SU-DHL-6 (cell line): ENCODE results near the gene C9orf78.
A peak's percentile ranks its signal among the peaks of the same experiment; 100 is the strongest.

Experiments
- H2AFZ ChIP-seq: fragments of 200-600 bp; sonication (generic); 2 replicates; pipeline ENCODE4 v1.6.1; 2014; ENCODE audit warnings: low read depth, mild to moderate bottlenecking, moderate library complexity, mixed read lengths, antibody characterized with exemption, low read length; ENCODE audit not compliant: severe bottlenecking
- H3F3A ChIP-seq: fragments of 200-600 bp; shearing (Covaris generic); 2 replicates; pipeline ENCODE4 v1.6.0; 2016; ENCODE audit warnings: antibody characterized with exemption, mild to moderate bottlenecking; ENCODE audit not compliant: insufficient read depth
- H3K27ac ChIP-seq: fragments of 200-600 bp; sonication (generic); 2 replicates; pipeline ENCODE4 v1.5.1; 2016; ENCODE audit warnings: low read depth, mild to moderate bottlenecking, low read length, moderate library complexity, mixed read lengths
- H3K27me3 ChIP-seq: fragments of 200-600 bp; sonication (generic), shearing (Covaris generic); 2 replicates; pipeline ENCODE4 v1.6.0; 2014; ENCODE audit warnings: mild to moderate bottlenecking, low read length
- H3K36me3 ChIP-seq: fragments of 200-600 bp; sonication (generic); 2 replicates; pipeline ENCODE4 v1.6.1; 2014; ENCODE audit warnings: mild to moderate bottlenecking, low read length, mixed read lengths
- H3K4me2 ChIP-seq: fragments of 300-600, 200-600 bp; shearing (Covaris generic), sonication (generic); 2 replicates; pipeline ENCODE4 v1.6.0; 2014; ENCODE audit warnings: low read length, low read depth, mild to moderate bottlenecking; ENCODE audit not compliant: poor library complexity, severe bottlenecking
- H3K4me3 ChIP-seq: fragments of 200-600 bp; sonication (generic); 2 replicates; pipeline ENCODE4 v1.5.1; 2014; ENCODE audit warnings: antibody characterized with exemption, low read length, mild to moderate bottlenecking, mixed read lengths; ENCODE audit not compliant: insufficient read depth, poor library complexity, severe bottlenecking
- H3K79me2 ChIP-seq: fragments of 200-600 bp; sonication (generic); 2 replicates; pipeline ENCODE4 v1.6.1; 2014; ENCODE audit warnings: mild to moderate bottlenecking, low read length, moderate library complexity; ENCODE audit not compliant: insufficient read depth
- H3K9ac ChIP-seq: fragments of 200-600 bp; sonication (generic); 2 replicates; pipeline ENCODE4 v1.7.0; 2014; ENCODE audit warnings: mild to moderate bottlenecking, low read length
- H3K9me2 ChIP-seq: fragments of 200-600 bp; sonication (generic); replicated peaks from 2 replicates; pipeline ENCODE4 v1.6.1; 2014; ENCODE audit warnings: low read length; ENCODE audit not compliant: insufficient read depth
- H3K9me3 ChIP-seq: fragments of 200-600 bp; sonication (generic); 2 replicates; pipeline ENCODE4 v1.6.1; 2014; ENCODE audit warnings: low read length, mixed read lengths; ENCODE audit not compliant: insufficient read depth
- H4K20me1 ChIP-seq: fragments of 200-600 bp; sonication (generic); 2 replicates; pipeline ENCODE4 v1.6.1; 2014; ENCODE audit warnings: low read depth, mild to moderate bottlenecking, antibody characterized with exemption, low read length, moderate library complexity, mixed read lengths
- CTCF ChIP-seq: fragments of 200-600 bp; sonication (generic); IDR thresholded peaks from one replicate; pipeline ENCODE4 v1.5.1; 2017; ENCODE audit warnings: antibody characterized with exemption, mild to moderate bottlenecking, low read length, moderate library complexity; ENCODE audit not compliant: insufficient read depth, poor library complexity, severe bottlenecking
- EZH2phosphoT487 ChIP-seq: fragments of 200-600 bp; sonication (generic), shearing (Covaris generic); conservative IDR thresholded peaks from 2 replicates; pipeline ENCODE4 v1.6.1; 2018; ENCODE audit warnings: mild to moderate bottlenecking, antibody characterized with exemption, low read length, moderate library complexity, mixed read lengths

C9orf78 gene

DNA sequence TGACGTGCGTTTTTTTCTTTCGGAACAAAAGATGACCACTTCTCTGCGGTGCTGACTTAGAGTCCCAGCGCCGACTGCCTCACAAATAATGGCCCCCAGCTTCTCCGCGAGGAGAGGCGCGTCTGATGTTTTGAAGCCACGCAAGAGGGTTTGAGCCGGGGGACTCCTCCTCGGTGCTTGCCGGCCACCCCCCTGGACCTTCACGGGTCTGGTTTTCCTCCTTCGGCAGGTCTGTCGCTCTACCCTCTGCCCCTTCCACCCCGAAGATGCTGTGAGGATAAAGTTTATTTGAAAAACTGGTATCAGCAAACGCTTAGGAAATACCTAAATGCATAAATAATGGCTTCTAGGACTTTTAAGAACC is 767 bp upstream of the C9orf78 start:
- Histone ChIP-seq H3K4me2 (peak overlapping the region; percentile 95), H3K9ac (peak overlapping the region; percentile 75), H3K4me3 (peak overlapping the region; percentile 86), H3K9me2 (no peaks in the 10 kb centered on the region), H3K9me3 (no peaks in the 10 kb centered on the region), H4K20me1 (no peaks in the 10 kb centered on the region), H2AFZ (peak overlapping the region; percentile 30), H3K79me2 (peaks cover 18% of the 10 kb centered on the region), H3K36me3 (peaks cover 9% of the 10 kb centered on the region; the same call in 1 of the 2 replicates), H3K27ac (no peak overlapping the region), H3K27me3 (no peaks in the 10 kb centered on the region), H3F3A (no peaks in the 10 kb centered on the region)
- TF ChIP-seq CTCF, result no peak
- no peak for TF ChIP-seq EZH2phosphoT487

DNA sequence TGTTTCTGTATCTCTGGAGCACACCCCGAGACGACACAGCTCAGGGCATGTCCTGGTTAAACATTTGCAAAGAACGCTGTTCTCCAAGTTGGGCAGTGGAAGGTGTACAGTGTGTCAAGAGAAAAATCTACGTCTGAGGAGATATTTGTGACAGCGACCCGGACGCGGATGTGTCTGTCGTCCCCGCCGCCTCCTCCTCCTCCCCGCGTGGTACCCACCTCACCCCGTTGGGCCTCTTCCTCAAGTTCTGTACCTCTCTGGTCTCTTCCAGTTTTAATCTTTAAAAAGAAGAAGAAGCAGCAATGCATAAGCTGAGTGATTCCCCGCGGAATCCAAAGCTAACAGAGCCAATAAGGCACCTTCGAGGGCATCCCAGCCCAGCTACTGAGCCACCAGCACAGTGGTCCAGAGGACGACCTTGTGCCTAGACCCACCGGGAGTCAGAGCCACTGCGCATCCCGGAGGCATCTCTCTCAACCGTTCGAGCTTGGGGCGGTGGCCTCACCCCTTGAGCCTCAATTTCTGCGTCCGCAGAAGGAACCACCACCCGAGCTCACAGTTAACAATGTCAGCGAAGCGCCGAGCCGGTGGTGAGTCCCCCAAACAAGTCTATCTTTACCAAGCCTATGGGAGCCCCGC is 467 bp downstream of the C9orf78 start:
- Histone ChIP-seq H3K27me3 (no peaks in the 10 kb centered on the region), H3K27ac (peak overlapping the region; percentile 39), H3K4me2 (peak overlapping the region; percentile 79), H3K9ac (peak overlapping the region; percentile 75), H3F3A (no peaks in the 10 kb centered on the region), H4K20me1 (no peaks in the 10 kb centered on the region), H3K9me3 (no peaks in the 10 kb centered on the region), H3K4me3 (peak overlapping the region; percentile 86), H3K9me2 (no peaks in the 10 kb centered on the region), H3K36me3 (peaks cover 10% of the 10 kb centered on the region; the same call in 1 of the 2 replicates), H3K79me2 (peaks cover 18% of the 10 kb centered on the region), H2AFZ (peak overlapping the region; percentile 52)
- TF ChIP-seq EZH2phosphoT487, result no peak
- TF ChIP-seq CTCF, result no peak

- H3K79me2 ChIP-seq, result peaks cover 18% of the 10 kb centered on the region
Measured at GRCh38 chr9:129832982-129833381, 2.1 kb downstream of the C9orf78 start.

More at GRCh38 chr9:129832982-129833381, 2.1 kb downstream of the C9orf78 start:
- H3K4me2 ChIP-seq, result no peak overlapping the region
- no peak overlapping the region for H2AFZ ChIP-seq
- H3K9me2 ChIP-seq, result no peaks in the 10 kb centered on the region
- TF ChIP-seq EZH2phosphoT487 (no peak), CTCF (no peak)
- no peaks in the 10 kb centered on the region for H3F3A ChIP-seq
- no peaks in the 10 kb centered on the region for H3K9me3 ChIP-seq
- no peaks in the 10 kb centered on the region for H3K27me3 ChIP-seq
- H3K27ac ChIP-seq, result no peak overlapping the region
- no peaks in the 10 kb centered on the region for H4K20me1 ChIP-seq
- H3K9ac ChIP-seq, result no peak overlapping the region
- H3K36me3 ChIP-seq, result peaks cover 10% of the 10 kb centered on the region; the same call in 1 of the 2 replicates
- no peak overlapping the region for H3K4me3 ChIP-seq
